Muscle layer of duodenum (tissue), 2 donors: Measurements from ENCODE around the gene DECR2.

Source experiments
- H3K27ac ChIP-seq: one replicate; pipeline ENCODE4 v1.7.0; 2013; ENCODE audit warnings: mild to moderate bottlenecking, low read length
- H3K27me3 ChIP-seq: one replicate; pipeline ENCODE4 v1.7.0; 2013; ENCODE audit warnings: low read depth, mild to moderate bottlenecking, control low read depth, low read length
- H3K36me3 ChIP-seq, 2 donors: one replicate each; pipeline ENCODE4 v1.7.0; 2013; ENCODE audit warnings: low read length in 2 of 2, control low read depth in 1 of 2, mild to moderate bottlenecking in 1 of 2; ENCODE audit not compliant: insufficient read depth in 2 of 2, control insufficient read depth in 1 of 2
- H3K4me1 ChIP-seq, 2 donors: one replicate each; pipeline ENCODE4 v1.7.0; 2013; ENCODE audit warnings: low read length in 2 of 2, mild to moderate bottlenecking in 2 of 2, control low read depth in 1 of 2, moderate library complexity in 1 of 2; ENCODE audit not compliant: insufficient read depth in 2 of 2, control insufficient read depth in 1 of 2
- H3K4me3 ChIP-seq, 2 donors: one replicate each; pipeline ENCODE4 v1.7.0; 2013; ENCODE audit warnings: low read length in 2 of 2, low read depth in 1 of 2, mild to moderate bottlenecking in 1 of 2
- H3K9me3 ChIP-seq, 2 donors: one replicate each; pipeline ENCODE4 v1.7.0; 2013; ENCODE audit warnings: low read length in 2 of 2, control low read depth in 1 of 2, mild to moderate bottlenecking in 1 of 2; ENCODE audit not compliant: control insufficient read depth in 1 of 2
- donor health status: healthy.

DECR2 gene

DNA sequence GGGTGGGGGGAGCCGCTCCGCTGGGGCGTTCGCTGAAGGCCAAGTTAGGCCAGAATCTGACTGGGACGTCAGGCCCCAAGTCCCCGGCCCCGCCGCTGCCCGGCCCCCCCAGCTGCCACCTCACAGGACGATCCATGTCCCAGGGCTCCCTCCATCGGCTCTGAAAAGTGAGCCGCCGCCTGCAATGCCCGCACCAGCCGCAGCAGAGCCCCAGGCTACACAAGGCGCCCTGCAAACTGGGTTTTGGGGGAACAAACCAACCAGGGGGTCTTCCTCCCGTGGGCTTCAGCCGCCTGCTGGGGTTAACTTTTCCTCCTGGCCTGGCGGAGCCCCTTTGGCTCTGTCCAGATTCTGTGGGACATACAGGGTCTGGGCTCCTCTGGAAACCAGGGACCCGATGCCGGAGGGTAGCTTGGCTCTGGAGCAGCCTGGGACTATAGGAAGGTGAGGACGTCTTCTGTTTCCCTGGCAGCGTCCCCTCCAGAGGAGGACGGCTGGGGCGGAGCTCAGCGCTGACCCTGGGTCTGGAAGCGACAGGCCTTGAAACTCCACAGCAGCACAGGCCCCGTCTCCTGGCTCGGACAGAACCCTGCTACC is 3.9 kb upstream of the DECR2 start:
- H3K4me1 ChIP-seq: peaks cover 5 to 19% of the 10 kb centered on the region in 2 donors
- H3K27me3 ChIP-seq: no peaks in the 10 kb centered on the region
- H3K4me3 ChIP-seq: peak overlapping the region in 1 of 2 donors; percentile 49
- H3K9me3 ChIP-seq: no peaks in the 10 kb centered on the region
- H3K36me3 ChIP-seq: peaks cover 0 to 7% of the 10 kb centered on the region in 2 donors
- H3K27ac ChIP-seq: no peak overlapping the region

DNA sequence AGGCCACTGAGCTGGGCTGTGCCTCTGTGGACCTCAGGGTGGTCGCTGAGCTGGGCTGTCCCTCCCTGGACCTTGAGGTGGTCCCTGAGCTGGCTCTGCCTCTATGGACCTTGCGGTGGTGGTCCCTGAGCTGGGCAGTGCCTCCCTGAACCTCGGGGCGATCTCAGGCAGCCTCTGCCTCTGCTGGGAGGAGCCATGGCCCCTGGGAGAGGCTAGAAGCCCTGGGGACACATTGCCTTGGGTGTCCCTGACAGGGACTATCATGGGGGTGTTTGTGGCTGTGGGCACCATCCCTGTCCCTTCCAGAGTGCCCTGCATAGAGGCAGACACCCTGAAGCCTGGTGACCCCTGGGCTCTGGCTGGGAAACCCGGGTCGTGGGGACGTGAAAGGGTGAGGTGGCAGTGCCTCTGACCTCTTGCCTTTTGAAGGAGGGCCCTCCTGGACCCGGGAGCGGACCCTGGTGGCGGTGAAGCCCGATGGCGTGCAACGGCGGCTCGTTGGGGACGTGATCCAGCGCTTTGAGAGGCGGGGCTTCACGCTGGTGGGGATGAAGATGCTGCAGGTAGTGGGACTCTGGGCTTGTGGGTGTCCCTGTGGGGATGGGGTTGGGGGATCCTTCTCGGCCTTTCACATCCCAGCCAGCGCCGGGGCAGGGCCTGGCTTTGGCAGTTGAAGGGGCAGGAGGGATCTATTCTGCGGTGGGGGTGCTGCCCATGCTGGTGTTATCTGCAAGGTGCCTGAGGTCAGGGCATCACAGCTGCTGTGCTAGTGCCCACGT is 2.9 kb upstream of the DECR2 start:
- peaks cover 0 to 7% of the 10 kb centered on the region in 2 donors for H3K36me3 ChIP-seq

GRCh38 chr16:399340-400019 is 2.2 kb upstream of the DECR2 start:
- Histone ChIP-seq H3K27ac (no peak overlapping the region), H3K4me3 (peak overlapping the region in 1 of 2 donors; percentile 79), H3K27me3 (no peaks in the 10 kb centered on the region), H3K4me1 (peaks cover 5 to 19% of the 10 kb centered on the region in 2 donors), H3K36me3 (peaks cover 0 to 7% of the 10 kb centered on the region in 2 donors), H3K9me3 (no peaks in the 10 kb centered on the region)

More for the DNA sequence above, 2.9 kb upstream of the DECR2 start:
- Histone ChIP-seq H3K27me3 (no peaks in the 10 kb centered on the region), H3K9me3 (no peaks in the 10 kb centered on the region), H3K4me3 (no peak overlapping the region), H3K27ac (no peak overlapping the region), H3K4me1 (peaks cover 5 to 19% of the 10 kb centered on the region in 2 donors)

DNA sequence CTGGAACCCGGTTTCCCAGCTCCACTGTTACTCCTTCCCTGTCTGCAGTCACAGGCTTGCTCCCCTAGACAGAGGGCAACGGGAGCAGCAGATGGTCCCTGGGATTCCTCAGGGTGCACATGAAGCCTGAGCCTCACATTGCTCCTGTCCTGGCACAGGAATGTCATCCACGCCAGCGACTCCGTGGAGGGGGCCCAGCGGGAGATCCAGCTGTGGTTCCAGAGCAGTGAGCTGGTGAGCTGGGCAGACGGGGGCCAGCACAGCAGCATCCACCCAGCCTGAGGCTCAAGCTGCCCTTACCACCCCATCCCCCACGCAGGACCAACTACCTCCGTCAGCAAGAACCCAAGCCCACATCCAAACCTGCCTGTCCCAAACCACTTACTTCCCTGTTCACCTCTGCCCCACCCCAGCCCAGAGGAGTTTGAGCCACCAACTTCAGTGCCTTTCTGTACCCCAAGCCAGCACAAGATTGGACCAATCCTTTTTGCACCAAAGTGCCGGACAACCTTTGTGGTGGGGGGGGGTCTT is 1.6 kb upstream of the DECR2 start:
- H3K27ac ChIP-seq: peak overlapping the region; percentile 2
- H3K4me1 ChIP-seq: peaks cover 5 to 19% of the 10 kb centered on the region in 2 donors
- H3K9me3 ChIP-seq: no peaks in the 10 kb centered on the region
- H3K27me3 ChIP-seq: no peaks in the 10 kb centered on the region
- peaks cover 0 to 7% of the 10 kb centered on the region in 2 donors for H3K36me3 ChIP-seq
- peak overlapping the region in 1 of 2 donors; percentile 79 for H3K4me3 ChIP-seq

- H3K36me3 ChIP-seq: no peaks in the 10 kb centered on the region
- no peak overlapping the region for H3K4me3 ChIP-seq
- H3K9me3 ChIP-seq: no peaks in the 10 kb centered on the region
- H3K27ac ChIP-seq: no peak overlapping the region
- no peaks in the 10 kb centered on the region for H3K27me3 ChIP-seq
- H3K4me1 ChIP-seq: peaks cover 4 to 5% of the 10 kb centered on the region in 2 donors
Measured at GRCh38 chr16:404971-405486, 3.3 kb downstream of the DECR2 start.

DNA sequence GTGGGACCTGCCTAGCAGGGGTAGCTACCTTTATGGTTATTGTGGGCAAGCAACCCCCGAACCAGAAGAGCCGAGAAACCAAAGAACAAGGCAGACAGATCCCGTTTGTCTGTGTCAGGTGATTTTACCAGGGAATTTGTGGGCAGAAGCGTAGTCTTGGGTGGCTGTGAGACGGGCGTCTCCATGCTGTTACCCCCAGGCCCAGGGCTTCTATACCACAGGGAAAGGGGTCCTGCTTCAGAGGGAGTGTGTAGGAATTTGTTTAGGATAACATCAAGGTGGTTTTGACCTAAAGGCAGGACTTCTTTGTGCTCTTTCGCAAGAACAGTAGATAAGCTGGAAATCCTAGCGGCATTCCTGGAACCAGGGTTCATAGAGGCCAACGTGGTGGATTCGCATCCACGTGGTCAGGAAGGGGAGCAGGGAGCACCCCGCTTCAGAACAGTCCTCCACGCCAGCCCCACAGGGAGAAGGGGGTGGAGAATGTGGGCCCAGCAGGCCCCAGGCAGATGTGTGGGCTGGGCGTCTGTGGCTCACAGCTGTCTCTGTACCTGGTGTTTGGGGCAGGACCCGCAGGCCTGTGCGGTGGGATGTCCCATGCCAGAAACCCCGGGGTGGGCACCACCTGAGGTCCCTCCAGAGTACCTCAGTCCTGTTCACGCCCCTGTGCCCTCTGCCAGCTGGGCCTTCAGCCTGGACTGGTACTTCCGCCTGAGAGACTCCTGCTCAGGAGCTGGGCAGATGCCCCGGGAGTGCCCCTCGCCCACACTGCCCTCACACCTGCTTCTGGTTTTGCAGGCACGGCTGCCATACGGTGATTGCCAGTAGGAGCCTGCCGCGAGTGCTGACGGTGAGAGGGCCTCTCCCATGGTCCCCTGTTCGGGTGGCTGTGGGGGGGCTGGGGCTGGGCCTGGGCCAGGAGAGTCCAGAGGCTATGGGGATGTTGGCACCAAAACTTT is 4.1 kb downstream of the DECR2 start:
- Histone ChIP-seq H3K36me3 (peaks cover 0 to 3% of the 10 kb centered on the region in 2 donors), H3K4me1 (peaks cover 0 to 4% of the 10 kb centered on the region in 2 donors), H3K4me3 (no peak overlapping the region), H3K9me3 (no peaks in the 10 kb centered on the region), H3K27me3 (no peaks in the 10 kb centered on the region), H3K27ac (no peak overlapping the region)

DNA sequence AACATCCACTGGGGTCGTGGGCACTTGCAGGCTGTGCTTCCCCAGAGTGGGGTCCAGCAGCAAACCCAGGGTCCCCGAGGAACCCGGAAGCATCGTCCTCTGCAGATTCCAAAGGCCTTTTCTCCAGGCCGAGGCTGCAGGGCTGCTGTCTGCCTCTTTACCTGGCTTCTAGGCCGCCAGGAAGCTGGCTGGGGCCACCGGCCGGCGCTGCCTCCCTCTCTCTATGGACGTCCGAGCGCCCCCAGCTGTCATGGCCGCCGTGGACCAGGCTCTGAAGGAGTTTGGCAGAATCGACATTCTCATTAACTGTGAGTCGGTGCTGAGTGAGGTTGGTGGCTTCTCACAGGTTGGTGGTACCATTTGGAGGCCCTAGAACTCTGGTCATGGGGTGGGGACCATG is 5.6 kb downstream of the DECR2 start:
- Histone ChIP-seq H3K4me1 (peaks cover 0 to 3% of the 10 kb centered on the region in 2 donors), H3K27me3 (no peaks in the 10 kb centered on the region), H3K27ac (no peak overlapping the region), H3K4me3 (no peak overlapping the region), H3K36me3 (peaks cover 0 to 17% of the 10 kb centered on the region in 2 donors), H3K9me3 (no peaks in the 10 kb centered on the region)

DNA sequence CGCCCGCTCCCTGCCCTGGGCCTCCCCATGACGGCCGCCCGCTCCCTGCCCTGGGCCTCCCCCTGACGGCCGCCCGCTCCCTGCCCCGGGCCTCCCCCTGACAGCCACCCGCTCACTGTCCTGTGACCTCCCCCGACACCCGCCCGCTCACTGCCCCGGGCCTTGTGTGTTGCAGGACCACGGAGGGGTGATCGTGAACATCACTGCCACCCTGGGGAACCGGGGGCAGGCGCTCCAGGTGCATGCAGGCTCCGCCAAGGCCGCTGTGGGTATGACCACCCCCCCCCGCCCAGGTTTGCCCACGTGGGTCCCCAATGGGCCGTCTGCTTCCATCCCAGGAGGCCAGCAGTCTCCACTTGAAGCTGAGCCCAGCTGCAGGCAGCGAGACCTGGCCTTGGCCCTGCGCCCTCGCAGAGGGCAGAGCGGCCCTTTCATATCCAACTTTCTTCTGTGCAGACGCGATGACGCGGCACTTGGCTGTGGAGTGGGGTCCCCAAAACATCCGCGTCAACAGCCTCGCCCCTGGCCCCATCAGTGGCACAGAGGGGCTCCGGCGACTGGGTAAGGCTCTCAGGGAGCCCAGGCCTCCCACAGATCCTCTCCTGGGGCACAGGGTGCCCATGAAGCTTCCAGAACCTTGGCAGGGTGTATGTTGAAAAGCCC is 9.0 kb downstream of the DECR2 start:
- Histone ChIP-seq H3K27ac (no peak overlapping the region), H3K9me3 (no peaks in the 10 kb centered on the region), H3K4me1 (no peaks in the 10 kb centered on the region), H3K36me3 (peaks cover 0 to 18% of the 10 kb centered on the region in 2 donors), H3K27me3 (no peaks in the 10 kb centered on the region), H3K4me3 (no peak overlapping the region)

- Histone ChIP-seq H3K27me3 (no peaks in the 10 kb centered on the region), H3K9me3 (no peaks in the 10 kb centered on the region), H3K4me1 (no peaks in the 10 kb centered on the region), H3K27ac (no peak overlapping the region), H3K4me3 (no peak overlapping the region), H3K36me3 (peaks cover 0 to 18% of the 10 kb centered on the region in 2 donors)
Measured at GRCh38 chr16:411576-412265, 10.0 kb downstream of the DECR2 start.
